ENCODE data around the gene PSPH. TPM values are rescaled to one million over a fixed set of nuclear protein-coding genes. Genes with fewer than 3 reads are reported as not detected.
A peak's percentile ranks its signal among the peaks of the same experiment; 100 is the strongest.

Gene PSPH
- total RNA-seq, 1 donor from 2014 or later: 51.6 TPM

DNA sequence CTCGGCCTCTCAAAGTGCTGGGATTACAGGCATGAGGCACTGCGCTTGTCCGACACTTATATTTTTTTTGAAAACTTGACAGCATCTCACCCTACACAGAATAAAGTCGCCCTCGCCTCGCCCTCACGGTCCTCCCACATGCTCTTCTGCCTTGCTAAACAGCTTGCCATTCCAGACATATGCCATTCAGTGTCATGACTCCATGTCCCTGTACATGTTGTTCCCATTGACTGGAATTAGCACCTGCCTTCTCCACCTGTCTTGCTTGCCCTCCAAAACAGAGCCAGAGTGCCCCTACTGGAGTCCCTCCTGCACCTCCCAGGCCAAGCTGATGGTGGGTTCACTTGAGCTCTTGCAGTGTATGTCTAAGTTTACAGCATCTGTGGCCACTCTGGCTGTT lies 80.7 kb downstream of the PSPH start:
- H3K9me3 Mint-ChIP-seq (ENCODE audit: unreplicated experiment): peaks cover 2% of the 10 kb centered on the region
- no peak overlapping the region for H3K27ac Mint-ChIP-seq (ENCODE audit: unreplicated experiment)
- H3K27me3 Mint-ChIP-seq (ENCODE audit: unreplicated experiment): peaks cover 9% of the 10 kb centered on the region
- DNase-seq: no peak
- H3K4me1 Mint-ChIP-seq (ENCODE audit: low read depth, unreplicated experiment): peaks cover 9% of the 10 kb centered on the region
- TF ChIP-seq, protein P1, sequence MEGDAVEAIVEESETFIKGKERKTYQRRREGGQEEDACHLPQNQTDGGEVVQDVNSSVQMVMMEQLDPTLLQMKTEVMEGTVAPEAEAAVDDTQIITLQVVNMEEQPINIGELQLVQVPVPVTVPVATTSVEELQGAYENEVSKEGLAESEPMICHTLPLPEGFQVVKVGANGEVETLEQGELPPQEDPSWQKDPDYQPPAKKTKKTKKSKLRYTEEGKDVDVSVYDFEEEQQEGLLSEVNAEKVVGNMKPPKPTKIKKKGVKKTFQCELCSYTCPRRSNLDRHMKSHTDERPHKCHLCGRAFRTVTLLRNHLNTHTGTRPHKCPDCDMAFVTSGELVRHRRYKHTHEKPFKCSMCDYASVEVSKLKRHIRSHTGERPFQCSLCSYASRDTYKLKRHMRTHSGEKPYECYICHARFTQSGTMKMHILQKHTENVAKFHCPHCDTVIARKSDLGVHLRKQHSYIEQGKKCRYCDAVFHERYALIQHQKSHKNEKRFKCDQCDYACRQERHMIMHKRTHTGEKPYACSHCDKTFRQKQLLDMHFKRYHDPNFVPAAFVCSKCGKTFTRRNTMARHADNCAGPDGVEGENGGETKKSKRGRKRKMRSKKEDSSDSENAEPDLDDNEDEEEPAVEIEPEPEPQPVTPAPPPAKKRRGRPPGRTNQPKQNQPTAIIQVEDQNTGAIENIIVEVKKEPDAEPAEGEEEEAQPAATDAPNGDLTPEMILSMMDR (IDR thresholded peaks at IDR 0.05; ENCODE audit: partially characterized antibody, unreplicated experiment): no peak
- H3K4me3 Mint-ChIP-seq (ENCODE audit: unreplicated experiment): no peak overlapping the region
- peaks cover 7% of the 10 kb centered on the region for H3K36me3 Mint-ChIP-seq (ENCODE audit: unreplicated experiment)

DNA sequence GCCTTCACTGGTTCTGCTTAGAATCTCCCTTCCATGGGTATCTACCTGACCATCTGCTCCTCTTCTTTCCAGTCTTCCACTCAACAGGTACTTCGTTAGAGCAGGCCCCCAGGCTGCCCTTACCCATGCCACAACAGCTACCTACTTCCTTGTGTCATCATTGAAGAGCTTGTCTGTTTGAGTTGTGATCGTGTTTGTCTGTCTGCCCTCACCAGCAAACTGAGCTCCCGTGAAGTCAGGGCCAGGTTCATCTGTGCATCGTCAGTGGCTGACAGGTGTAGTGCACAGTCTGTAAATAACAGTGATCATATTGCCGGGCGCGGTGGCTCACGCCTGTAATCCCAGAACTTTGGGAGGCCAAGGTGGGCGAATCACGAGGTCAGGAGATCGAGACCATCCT lies 81.9 kb downstream of the PSPH start:
- peaks cover 7% of the 10 kb centered on the region for H3K36me3 Mint-ChIP-seq (ENCODE audit: unreplicated experiment)
- no peak for DNase-seq
- peaks cover 2% of the 10 kb centered on the region for H3K9me3 Mint-ChIP-seq (ENCODE audit: unreplicated experiment)
- H3K4me3 Mint-ChIP-seq (ENCODE audit: unreplicated experiment): no peak overlapping the region
- TF ChIP-seq, protein P1 (IDR thresholded peaks at IDR 0.05; ENCODE audit: partially characterized antibody, unreplicated experiment): no peak
- H3K4me1 Mint-ChIP-seq (ENCODE audit: low read depth, unreplicated experiment): peaks cover 10% of the 10 kb centered on the region
- H3K27ac Mint-ChIP-seq (ENCODE audit: unreplicated experiment): peak overlapping the region; percentile 14
- H3K27me3 Mint-ChIP-seq (ENCODE audit: unreplicated experiment): peaks cover 12% of the 10 kb centered on the region

DNA sequence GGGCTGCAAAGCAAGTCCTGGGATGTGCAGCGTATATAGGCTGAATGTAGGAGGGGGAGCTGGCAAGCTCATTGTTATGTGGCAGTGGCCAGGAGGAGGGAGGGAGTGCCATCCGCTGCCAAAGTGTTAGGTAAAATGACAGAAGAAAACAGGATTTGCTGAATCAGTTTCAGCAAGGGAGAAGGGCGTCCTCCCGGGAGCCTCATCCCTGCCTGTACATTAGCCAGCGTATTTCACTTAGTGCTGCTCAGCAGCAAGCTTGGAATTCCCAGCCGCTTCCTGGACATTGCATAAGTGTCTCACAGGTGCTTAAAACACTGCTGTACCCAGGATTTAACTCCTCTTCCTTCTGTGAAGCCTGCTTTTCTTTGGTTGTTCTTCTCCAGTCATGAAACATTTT lies 84.4 kb downstream of the PSPH start:
- TF ChIP-seq, protein P1 (IDR thresholded peaks at IDR 0.05; ENCODE audit: partially characterized antibody, unreplicated experiment): no peak
- Mint-ChIP-seq H3K27ac (ENCODE audit: unreplicated experiment) (peak overlapping the region; percentile 54), H3K27me3 (ENCODE audit: unreplicated experiment) (peaks cover 18% of the 10 kb centered on the region), H3K4me3 (ENCODE audit: unreplicated experiment) (peak overlapping the region; percentile 26), H3K4me1 (ENCODE audit: low read depth, unreplicated experiment) (peaks cover 10% of the 10 kb centered on the region), H3K9me3 (ENCODE audit: unreplicated experiment) (peaks cover 8% of the 10 kb centered on the region), H3K36me3 (ENCODE audit: unreplicated experiment) (peaks cover 7% of the 10 kb centered on the region)
- peak; percentile 45 for DNase-seq

DNA sequence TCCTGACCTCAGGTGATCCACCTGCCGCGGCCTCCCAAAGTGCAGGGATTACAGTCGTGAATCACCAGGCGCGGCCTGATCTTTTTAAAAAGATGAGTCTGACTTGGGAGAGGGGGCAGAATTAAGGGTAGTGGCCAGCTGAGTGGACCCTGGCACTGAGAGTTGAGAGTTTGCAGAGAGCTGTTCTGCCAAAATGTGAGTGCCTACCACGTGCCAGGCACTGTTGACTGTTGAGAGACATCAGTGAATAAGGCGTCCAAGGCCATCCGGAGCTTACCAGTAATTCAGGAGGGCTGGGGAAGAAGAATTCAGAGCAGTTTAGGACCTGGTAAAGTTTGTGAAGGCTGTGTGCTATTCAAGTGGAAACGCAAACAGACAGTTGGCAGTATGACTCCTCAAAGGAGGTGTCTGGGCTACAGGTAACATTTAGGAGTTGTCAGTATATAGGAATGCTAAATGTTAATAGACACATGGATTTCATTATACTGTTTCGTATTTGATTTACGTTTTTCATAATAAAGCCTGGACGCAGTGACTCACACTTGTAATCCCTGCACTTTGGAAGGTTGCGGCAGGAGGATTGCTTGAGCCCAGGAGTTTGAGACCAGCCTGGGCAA lies 85.3 kb downstream of the PSPH start:
- Mint-ChIP-seq H3K36me3 (ENCODE audit: unreplicated experiment) (peaks cover 7% of the 10 kb centered on the region), H3K4me3 (ENCODE audit: unreplicated experiment) (peak overlapping the region; percentile 49), H3K9me3 (ENCODE audit: unreplicated experiment) (peaks cover 8% of the 10 kb centered on the region), H3K4me1 (ENCODE audit: low read depth, unreplicated experiment) (peaks cover 10% of the 10 kb centered on the region), H3K27me3 (ENCODE audit: unreplicated experiment) (peaks cover 18% of the 10 kb centered on the region), H3K27ac (ENCODE audit: unreplicated experiment) (no peak overlapping the region)
- TF ChIP-seq, protein P1 (IDR thresholded peaks at IDR 0.05; ENCODE audit: partially characterized antibody, unreplicated experiment): no peak
- DNase-seq: no peak

DNA sequence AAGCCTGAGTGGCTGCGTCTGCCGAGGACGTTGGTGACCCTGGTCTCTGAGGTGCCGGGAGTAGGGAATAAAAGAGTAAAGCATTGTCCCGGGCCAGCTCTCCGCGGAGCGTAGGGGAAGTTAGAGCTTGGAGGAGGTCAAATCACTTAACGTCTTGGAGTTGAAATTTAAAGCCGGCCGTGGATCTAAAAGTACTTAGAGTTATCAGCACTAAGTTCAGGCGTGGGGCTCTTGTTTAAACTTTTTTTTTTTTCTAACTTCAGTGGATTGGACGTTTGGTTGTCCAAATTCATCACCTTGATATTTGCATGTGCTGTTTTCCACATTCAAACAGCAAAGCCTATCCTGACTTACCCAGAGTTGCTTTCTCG lies 86.2 kb downstream of the PSPH start:
- no peak for DNase-seq
- H3K4me1 Mint-ChIP-seq (ENCODE audit: low read depth, unreplicated experiment): peaks cover 10% of the 10 kb centered on the region
- peak overlapping the region; percentile 88 for H3K27ac Mint-ChIP-seq (ENCODE audit: unreplicated experiment)
- peaks cover 8% of the 10 kb centered on the region for H3K9me3 Mint-ChIP-seq (ENCODE audit: unreplicated experiment)
- H3K36me3 Mint-ChIP-seq (ENCODE audit: unreplicated experiment): peaks cover 7% of the 10 kb centered on the region
- TF ChIP-seq, protein P1 (IDR thresholded peaks at IDR 0.05; ENCODE audit: partially characterized antibody, unreplicated experiment): no peak
- H3K4me3 Mint-ChIP-seq (ENCODE audit: unreplicated experiment): peak overlapping the region; percentile 91
- peaks cover 18% of the 10 kb centered on the region for H3K27me3 Mint-ChIP-seq (ENCODE audit: unreplicated experiment)
